Jurkat, Clone E6-1 (cell line): ENCODE data around the gene PLXDC2.
"Not testable (repeated sequence)": the region's sequence is repeated elsewhere in the genome, so short reads cannot be mapped to it uniquely, and the experiment has no call there.

ENCODE experiments used
- DNase-seq: peaks from one replicate; pipeline ENCODE4 v3.0.0-alpha.2; 2011; ENCODE audit warnings: low read depth, low spot score
- H3K4me3 ChIP-seq: 2 replicates; pipeline ENCODE4 v1.5.1; 2011; ENCODE audit warnings: mild to moderate bottlenecking, low read length, control low read depth, moderate library complexity

Gene PLXDC2

DNA sequence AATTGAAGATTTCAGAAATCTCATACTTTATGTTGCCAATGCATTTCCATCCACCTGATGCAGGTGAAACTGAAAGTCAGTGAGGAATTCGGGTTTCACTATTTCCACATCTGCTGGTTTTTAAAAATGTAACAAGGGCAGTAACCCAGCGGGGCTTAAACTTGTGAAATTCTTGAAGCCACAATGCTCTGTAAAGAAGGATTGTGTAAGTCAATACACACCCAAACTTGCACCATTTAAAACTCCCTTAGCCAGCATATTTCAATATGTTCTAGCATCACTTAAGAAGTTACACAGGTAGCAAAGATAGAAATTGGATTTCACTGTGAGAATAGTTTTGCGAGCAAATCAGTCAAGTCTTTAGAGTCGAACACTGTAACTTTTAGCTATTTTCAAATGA is 386.1 kb downstream of the PLXDC2 start:
- DNase-seq, result no peak
- H3K4me3 ChIP-seq, result no peak overlapping the region

DNA sequence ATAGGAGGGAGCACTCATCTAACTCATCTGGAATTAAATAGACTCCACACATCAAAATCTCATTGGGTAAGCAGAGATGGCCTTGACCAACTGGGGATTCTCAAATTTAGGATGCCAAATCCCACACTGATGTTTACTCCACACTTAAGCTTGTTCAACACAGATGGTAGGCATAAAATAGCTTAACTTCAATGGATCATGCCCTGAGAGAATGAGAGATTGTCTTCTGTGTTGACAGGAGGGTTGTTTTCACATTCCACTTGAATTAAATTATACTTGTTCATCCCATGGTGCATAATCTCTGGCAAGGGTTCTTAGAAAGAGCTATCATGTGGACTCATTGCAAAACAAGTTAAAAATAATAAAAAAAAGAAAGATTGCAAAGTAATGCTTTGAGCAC is 391.4 kb downstream of the PLXDC2 start:
- H3K4me3 ChIP-seq, result no peak overlapping the region
- no peak for DNase-seq

GRCh38 chr10:20209098-20209497 is 392.9 kb downstream of the PLXDC2 start:
- H3K4me3 ChIP-seq, DNase-seq: not testable (repeated sequence)

DNA sequence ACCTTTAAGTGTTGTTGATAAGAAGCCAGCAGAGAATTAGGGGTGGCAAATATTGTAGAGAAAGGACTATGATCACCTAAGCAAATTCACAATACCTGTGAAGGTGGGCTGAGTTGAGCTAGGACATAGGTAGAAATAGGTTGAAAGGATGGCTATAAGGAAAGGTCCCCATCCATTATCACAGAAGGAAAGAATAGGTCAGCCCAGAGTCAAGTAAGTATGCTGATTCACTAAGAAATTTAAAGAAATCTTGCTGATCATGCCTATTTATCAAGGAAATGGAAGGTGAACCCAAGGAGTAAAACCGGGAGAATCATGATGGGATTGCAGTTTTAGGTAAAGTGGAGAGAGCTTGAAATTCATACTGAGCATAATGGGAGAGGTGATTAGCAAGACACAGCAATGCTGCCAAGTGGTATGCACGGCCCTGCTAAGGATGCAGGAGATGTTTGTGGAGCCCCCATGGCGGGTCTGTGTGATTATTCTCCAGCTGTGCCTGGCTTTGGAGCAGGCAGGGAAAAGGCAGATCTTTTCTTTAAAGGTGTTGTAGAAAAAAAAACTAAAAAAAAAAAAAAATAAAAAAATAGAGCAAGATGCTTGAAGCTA is 399.4 kb downstream of the PLXDC2 start:
- H3K4me3 ChIP-seq, result no peak overlapping the region

GRCh38 chr10:20221356-20221755 is 405.1 kb downstream of the PLXDC2 start:
- H3K4me3 ChIP-seq, result no peak overlapping the region
- DNase-seq, result no peak

More for the DNA sequence above, 399.4 kb downstream of the PLXDC2 start:
- DNase-seq, result no peak

DNA sequence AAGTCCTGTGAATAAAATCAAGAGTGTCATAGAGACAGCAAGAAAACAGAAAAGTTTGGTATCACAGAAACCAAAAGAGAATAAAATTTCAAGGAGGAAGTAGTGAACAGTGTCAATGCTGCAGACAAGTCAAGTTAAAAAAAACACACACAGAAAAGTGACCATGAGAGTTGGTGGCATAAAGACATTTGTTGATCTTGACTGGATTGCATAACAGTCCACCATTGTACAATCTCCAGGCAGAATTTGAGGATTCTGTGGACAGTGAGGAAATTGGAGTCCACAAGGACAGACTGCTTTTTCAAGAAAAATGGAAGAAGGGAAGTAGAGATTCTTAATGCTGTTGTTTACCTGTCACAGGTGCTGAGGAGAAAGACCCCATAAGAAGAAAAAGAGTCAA is 412.5 kb downstream of the PLXDC2 start:
- H3K4me3 ChIP-seq, result no peak overlapping the region
- DNase-seq, result no peak

GRCh38 chr10:20232079-20232705 is 416.0 kb downstream of the PLXDC2 start:
- H3K4me3 ChIP-seq, result no peak overlapping the region
- DNase-seq, result no peak

DNA sequence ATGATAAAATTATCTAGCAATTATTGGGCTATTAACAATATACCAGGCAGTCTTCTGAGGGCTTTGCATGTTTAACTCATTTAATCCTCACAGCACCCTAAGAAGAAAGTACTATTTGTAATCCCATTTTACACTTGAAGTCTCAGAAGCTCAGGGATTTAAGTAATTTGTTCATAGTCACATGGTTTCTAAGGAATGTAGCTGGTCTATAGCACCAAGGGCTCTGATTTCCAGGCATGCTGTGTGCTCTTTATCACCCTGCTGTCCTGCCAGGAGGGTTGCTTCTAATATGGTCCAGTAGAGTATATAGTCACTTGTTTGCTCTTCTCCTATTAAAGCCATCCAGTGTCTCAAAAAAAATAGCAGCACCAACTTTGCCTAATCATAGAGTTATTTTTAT is 417.2 kb downstream of the PLXDC2 start:
- DNase-seq, result no peak
- no peak overlapping the region for H3K4me3 ChIP-seq

- no peak overlapping the region for H3K4me3 ChIP-seq
- DNase-seq, result no peak
Measured at GRCh38 chr10:20234579-20234978, 418.3 kb downstream of the PLXDC2 start.

DNA sequence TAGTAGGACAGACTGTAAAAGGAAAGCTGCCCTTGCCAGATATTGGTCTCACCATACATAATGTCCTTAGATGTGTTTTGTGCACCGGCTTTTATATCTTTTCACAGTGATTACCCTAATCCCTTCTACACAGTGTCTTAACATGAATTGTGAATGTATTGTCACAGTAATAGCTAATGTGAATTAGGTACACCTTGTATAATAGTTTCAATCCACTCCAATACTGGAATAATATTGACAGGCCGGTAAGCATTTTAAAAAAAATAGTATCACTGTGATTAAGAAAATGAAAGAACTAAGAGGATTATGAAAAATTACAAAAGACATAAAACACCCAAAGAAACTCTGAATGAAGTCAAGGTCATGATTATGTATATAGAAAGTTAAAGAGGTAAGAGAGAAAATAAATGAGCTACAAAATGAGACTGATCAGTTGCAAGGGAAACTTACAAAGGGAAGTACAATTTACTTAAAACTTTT is 420.9 kb downstream of the PLXDC2 start:
- no peak overlapping the region for H3K4me3 ChIP-seq
- no peak for DNase-seq

- H3K4me3 ChIP-seq, result no peak overlapping the region
- DNase-seq, result no peak
Measured at GRCh38 chr10:20237586-20237985, 421.4 kb downstream of the PLXDC2 start.

GRCh38 chr10:20240643-20241042 is 424.4 kb downstream of the PLXDC2 start:
- no peak for DNase-seq
- no peak overlapping the region for H3K4me3 ChIP-seq

GRCh38 chr10:20247454-20247853 is 431.2 kb downstream of the PLXDC2 start:
- DNase-seq, result no peak
- H3K4me3 ChIP-seq, result no peak overlapping the region

DNA sequence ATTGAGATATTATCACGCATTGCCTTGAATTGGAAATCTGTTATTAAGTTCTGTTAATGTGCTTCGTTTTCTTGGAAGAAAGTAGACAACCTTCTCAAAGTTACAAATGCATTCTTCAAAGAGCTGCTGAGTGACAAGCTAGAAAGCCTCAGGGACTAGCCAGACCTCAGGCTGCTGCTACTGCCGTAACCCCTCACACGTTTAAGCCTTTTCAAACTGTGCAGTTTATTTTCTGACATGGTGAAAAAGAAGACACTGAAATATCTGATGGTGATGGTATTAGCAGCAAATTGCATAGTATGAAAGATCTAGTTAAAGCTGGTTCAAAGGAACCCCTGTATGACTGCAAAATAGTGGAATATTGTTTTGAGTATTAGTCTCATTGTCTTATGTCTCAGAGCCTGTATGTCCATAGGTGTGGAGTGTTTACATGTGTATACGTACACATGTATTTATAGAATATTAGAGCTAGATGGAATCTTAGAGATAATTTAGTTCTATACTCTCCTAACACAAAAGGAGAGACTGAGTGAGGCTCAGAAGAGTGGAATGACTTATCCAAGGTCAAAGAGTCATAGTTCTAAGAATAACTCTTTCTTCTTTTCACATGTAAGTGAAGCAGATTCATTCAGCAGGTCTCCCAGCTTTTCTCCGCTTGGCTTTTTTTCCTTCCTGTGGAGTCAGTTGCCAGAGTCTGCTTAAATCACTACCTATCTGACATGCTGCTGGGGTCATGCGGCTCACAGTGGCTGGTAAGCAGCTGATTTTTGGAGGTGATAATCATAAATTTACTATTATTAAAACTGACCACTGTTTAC is 431.9 kb downstream of the PLXDC2 start:
- no peak overlapping the region for H3K4me3 ChIP-seq
- no peak for DNase-seq

GRCh38 chr10:20254078-20254477 is 437.8 kb downstream of the PLXDC2 start:
- no peak overlapping the region for H3K4me3 ChIP-seq
- no peak for DNase-seq

- H3K4me3 ChIP-seq, result no peak overlapping the region
- DNase-seq, result no peak
Measured at GRCh38 chr10:20254497-20254896, 438.3 kb downstream of the PLXDC2 start.

GRCh38 chr10:20256969-20257368 is 440.7 kb downstream of the PLXDC2 start:
- no peak for DNase-seq
- H3K4me3 ChIP-seq, result no peak overlapping the region

DNA sequence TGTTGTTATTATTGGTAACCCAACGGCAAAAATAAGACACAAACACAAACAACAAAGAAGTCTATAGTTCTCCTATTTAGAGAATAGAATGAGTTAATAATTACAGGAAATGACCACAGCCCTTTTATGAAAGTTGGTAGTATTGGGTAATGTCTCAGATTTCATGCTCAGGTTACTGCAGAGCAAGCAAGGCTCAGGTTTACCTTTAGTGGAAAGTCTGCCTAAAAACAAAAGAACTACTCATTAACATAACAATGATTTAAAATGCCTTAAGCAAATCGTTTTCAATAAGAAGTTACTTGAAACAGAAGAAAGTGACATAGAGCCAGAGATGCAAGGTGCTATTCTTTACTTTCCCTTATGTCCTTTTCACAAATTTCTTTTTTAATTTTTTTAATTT is 441.2 kb downstream of the PLXDC2 start:
- no peak overlapping the region for H3K4me3 ChIP-seq
- no peak for DNase-seq

GRCh38 chr10:20265146-20265545 is 448.9 kb downstream of the PLXDC2 start:
- no peak overlapping the region for H3K4me3 ChIP-seq
- DNase-seq, result no peak

DNA sequence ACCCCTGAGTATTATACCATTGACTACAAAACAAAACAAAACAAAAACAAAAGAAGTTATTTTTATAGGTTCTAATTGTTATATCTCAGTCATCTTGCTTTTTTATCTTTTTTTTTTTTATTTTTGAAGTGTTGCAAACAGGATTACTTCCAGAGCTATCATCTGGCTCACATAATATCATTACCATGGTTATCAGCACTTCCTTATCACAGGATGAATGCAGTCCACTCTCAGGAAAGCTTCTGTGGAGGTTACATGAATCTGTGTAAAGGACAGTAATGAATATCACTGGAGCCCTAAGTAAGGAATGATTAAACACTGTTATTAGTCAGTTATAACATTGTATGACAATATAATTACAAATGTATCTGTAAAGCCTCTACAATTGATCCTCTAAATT is 451.5 kb downstream of the PLXDC2 start:
- no peak for DNase-seq
- H3K4me3 ChIP-seq, result no peak overlapping the region
